NCI-H345 (cell line): ENCODE measurements around the gene GJA4.

Source experiments
- DNase-seq: peaks from one replicate; lab custom pipeline; 2025; lab: John Stamatoyannopoulos, UW

GJA4 gene

DNA sequence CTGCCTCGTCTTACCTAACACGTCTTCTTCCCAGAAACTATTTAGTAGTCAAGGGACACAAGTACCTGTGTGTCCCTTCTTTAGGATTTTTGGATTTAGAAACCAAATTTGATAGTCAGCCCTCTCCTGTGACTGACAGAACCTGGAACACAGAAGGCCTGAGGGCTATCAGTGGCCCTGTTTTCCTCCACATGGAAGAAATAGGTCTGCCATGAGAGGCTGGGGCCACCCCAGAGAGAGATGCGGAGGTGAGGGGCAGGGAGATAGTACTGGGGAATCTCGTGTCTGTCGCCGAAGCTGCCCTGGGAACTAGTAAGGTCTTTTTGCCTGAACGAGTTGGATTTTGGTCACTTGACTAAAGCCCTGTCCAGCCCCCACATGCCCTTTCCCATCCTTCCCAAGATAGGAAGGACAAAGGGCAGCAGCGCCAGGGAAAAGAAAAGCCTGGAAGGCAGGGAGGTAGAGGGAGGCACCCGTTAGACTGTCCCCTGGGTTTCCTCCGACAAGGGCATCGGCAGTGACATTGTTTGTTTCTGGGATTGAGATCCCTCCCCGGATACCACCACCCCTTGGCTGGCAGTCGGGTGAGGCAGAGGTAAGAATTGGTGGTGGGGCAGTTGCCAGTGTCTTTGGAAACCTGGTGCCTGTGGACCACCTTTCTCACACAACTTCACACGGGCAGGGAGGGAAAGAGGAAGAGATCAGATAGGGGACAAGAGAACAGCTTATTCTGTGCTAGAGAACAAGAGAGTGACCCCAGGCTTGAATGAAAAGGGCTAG is 46.9 kb downstream of the GJA4 start:
- DNase-seq = no peak

GRCh38 chr1:34840426-34840825 is 47.6 kb downstream of the GJA4 start:
- no peak for DNase-seq

- DNase-seq = no peak
Measured at GRCh38 chr1:34842073-34842472, 49.3 kb downstream of the GJA4 start.

GRCh38 chr1:34842952-34843371 is 50.2 kb downstream of the GJA4 start:
- DNase-seq = no peak

GRCh38 chr1:34843392-34844251 is 50.8 kb downstream of the GJA4 start:
- DNase-seq = no peak

GRCh38 chr1:34844252-34844634 is 51.4 kb downstream of the GJA4 start:
- DNase-seq = no peak
